ENCODE results near the gene VWA5A. TPM values are rescaled to one million over a fixed set of nuclear protein-coding genes. Genes with fewer than 3 reads are reported as not detected.

Gene VWA5A
- total and polyA plus RNA-seq, 10 of the 15 experiments (the other 5 are each of a cell fraction or from before 2014, with no cell fraction given) = 0.45 to 1.6 (median 1.0) TPM

- Histone ChIP-seq H2AFZ (ENCODE audit: control insufficient read depth, low read depth, low read length) (no peak overlapping the region), H3K9me3 (replicated peaks; ENCODE audit: control insufficient read depth, insufficient read depth, low read length) (no peaks in the 10 kb centered on the region), H3K27me3 (replicated peaks in 1 of 2; ENCODE audit: control insufficient read depth in 2 of 2, insufficient read depth in 2 of 2, low read length in 1 of 2) (peaks cover 2% of the 10 kb centered on the region in 2 experiments; a peak in 2 of 4 replicates), H3K4me2 (ENCODE audit: control insufficient read depth, insufficient read depth) (no peak overlapping the region), H4K20me1 (ENCODE audit: control insufficient read depth, insufficient read depth) (no peaks in the 10 kb centered on the region), H3K9ac (ENCODE audit: control insufficient read depth, insufficient read depth, low read length) (no peak overlapping the region), H3K27ac (ENCODE audit: control insufficient read depth, insufficient read depth) (no peak overlapping the region), H3K36me3 (ENCODE audit: control insufficient read depth in 2 of 2, insufficient read depth in 2 of 2, low read length in 1 of 2) (no peaks in the 10 kb centered on the region), H3K4me3 (no peak overlapping the region), H3K79me2 (ENCODE audit: control insufficient read depth, insufficient read depth, low read length) (no peaks in the 10 kb centered on the region), H3K4me1 (ENCODE audit: control insufficient read depth, insufficient read depth, low read length) (peaks cover 7% of the 10 kb centered on the region; the same call in 1 of the 2 replicates)
- ATAC-seq = no peak
- WGBS (ENCODE audit: insufficient coverage, insufficient replicate concordance, low lambda C conversion rate, missing lambda C conversion rate) = 41% methylated on average over 8 of the region's 8 CpGs
- ChIA-PET CTCF (no interaction called here), POLR2A (no interaction called here), RAD21 (ENCODE audit: unreplicated experiment) (no interaction called here), SMC1A (ENCODE audit: uncharacterized antibody, unreplicated experiment) (no interaction called here)
- no peak for DNase-seq (ENCODE audit: low read depth, low spot score)
- BruUV-seq (replicated peaks) = no TSS peak
- in situ Hi-C loops (cut with MboI) (no loop called here), intact Hi-C loops (cut with micrococcal nuclease; ENCODE audit: unreplicated experiment) (no loop called here)
- no peak for FAIRE-seq
- TF ChIP-seq IRF4 (IDR thresholded peaks at IDR 0.05; ENCODE audit: low read depth, low read length) (no peak), SPI1 (IDR thresholded peaks at IDR 0.05; ENCODE audit: borderline replicate concordance, insufficient read depth, low read depth, low read length) (no peak), CHD1 (IDR thresholded peaks at IDR 0.05; ENCODE audit: low read depth, low read length) (no peak), CREB1 (IDR thresholded peaks at IDR 0.05; ENCODE audit: low read depth) (no peak), CHD4 (IDR thresholded peaks at IDR 0.05) (no peak), SIN3A (IDR thresholded peaks at IDR 0.05; ENCODE audit: low read depth, low read length) (no peak)
Observed at GRCh38 chr11:124080327-124081001, 34.8 kb upstream of the VWA5A start.

DNA sequence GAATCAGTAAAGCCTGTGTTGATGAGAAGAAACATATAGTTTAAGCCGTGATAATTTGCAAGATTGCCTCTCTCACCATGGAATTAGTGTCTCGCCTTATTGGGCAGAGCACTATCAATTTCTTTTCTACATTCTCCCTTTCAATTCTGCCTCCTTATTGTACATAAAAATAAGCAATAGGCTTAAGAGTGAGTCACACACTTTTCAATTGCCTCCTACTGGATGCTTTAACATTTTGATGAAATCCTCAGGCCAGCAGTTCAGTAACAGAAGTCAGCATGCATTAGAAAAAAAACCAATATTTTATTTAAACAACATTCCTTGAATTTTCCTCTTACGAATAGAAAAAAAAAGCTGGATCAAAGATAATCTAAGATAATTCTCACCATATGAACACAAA lies 33.8 kb upstream of the VWA5A start:
- Histone ChIP-seq H3K36me3 (ENCODE audit: control insufficient read depth in 2 of 2, insufficient read depth in 2 of 2, low read length in 1 of 2) (no peaks in the 10 kb centered on the region), H3K4me2 (ENCODE audit: control insufficient read depth, insufficient read depth) (no peak overlapping the region), H2AFZ (ENCODE audit: control insufficient read depth, low read depth, low read length) (no peak overlapping the region), H3K27ac (ENCODE audit: control insufficient read depth, insufficient read depth) (no peak overlapping the region), H3K79me2 (ENCODE audit: control insufficient read depth, insufficient read depth, low read length) (no peaks in the 10 kb centered on the region), H4K20me1 (ENCODE audit: control insufficient read depth, insufficient read depth) (no peaks in the 10 kb centered on the region), H3K4me1 (ENCODE audit: control insufficient read depth, insufficient read depth, low read length) (peaks cover 2% of the 10 kb centered on the region; the same call in 1 of the 2 replicates), H3K4me3 (no peak overlapping the region), H3K9me3 (replicated peaks; ENCODE audit: control insufficient read depth, insufficient read depth, low read length) (no peaks in the 10 kb centered on the region), H3K9ac (ENCODE audit: control insufficient read depth, insufficient read depth, low read length) (no peak overlapping the region), H3K27me3 (replicated peaks in 1 of 2; ENCODE audit: control insufficient read depth in 2 of 2, insufficient read depth in 2 of 2, low read length in 1 of 2) (peaks cover 0 to 2% of the 10 kb centered on the region in 2 experiments; a peak in 1 of 4 replicates)
- 15% methylated on average over 3 of the region's 3 CpGs for WGBS (ENCODE audit: insufficient coverage, insufficient replicate concordance, low lambda C conversion rate, missing lambda C conversion rate)
- CTCF ChIA-PET = interaction anchor here (1.6 to 2.3 kb wide), 2 partner anchors 8 to 10 kb away, joined by 5 to 12 read pairs; no protein-coding TSS in a partner anchor
- in situ Hi-C loops (cut with MboI) (no loop called here), intact Hi-C loops (cut with micrococcal nuclease; ENCODE audit: unreplicated experiment) (no loop called here)
- no peak for DNase-seq (ENCODE audit: low read depth, low spot score)
- POLR2A ChIA-PET = no interaction called here
- no TSS peak for BruUV-seq (replicated peaks)
- TF ChIP-seq BHLHE40 (IDR thresholded peaks at IDR 0.05; ENCODE audit: borderline replicate concordance in 1 of 2, low read depth in 2 of 2, low read length in 1 of 2) = no peak
- no peak for TF ChIP-seq POLR2A (IDR thresholded peaks at IDR 0.05; ENCODE audit: low read depth, low read length)
- TF ChIP-seq RELA (IDR thresholded peaks at IDR 0.05; ENCODE audit: borderline replicate concordance, partially characterized antibody) = no peak
- TF ChIP-seq RUNX3 (IDR thresholded peaks at IDR 0.05; ENCODE audit: low read length) = no peak
- no peak for TF ChIP-seq SREBF1 (IDR thresholded peaks at IDR 0.05; ENCODE audit: low read length)
- TF ChIP-seq ZNF274 (IDR thresholded peaks at IDR 0.05; ENCODE audit: insufficient read depth, insufficient read length) = no peak
- TF ChIP-seq, protein P1, sequence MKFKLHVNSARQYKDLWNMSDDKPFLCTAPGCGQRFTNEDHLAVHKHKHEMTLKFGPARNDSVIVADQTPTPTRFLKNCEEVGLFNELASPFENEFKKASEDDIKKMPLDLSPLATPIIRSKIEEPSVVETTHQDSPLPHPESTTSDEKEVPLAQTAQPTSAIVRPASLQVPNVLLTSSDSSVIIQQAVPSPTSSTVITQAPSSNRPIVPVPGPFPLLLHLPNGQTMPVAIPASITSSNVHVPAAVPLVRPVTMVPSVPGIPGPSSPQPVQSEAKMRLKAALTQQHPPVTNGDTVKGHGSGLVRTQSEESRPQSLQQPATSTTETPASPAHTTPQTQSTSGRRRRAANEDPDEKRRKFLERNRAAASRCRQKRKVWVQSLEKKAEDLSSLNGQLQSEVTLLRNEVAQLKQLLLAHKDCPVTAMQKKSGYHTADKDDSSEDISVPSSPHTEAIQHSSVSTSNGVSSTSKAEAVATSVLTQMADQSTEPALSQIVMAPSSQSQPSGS (IDR thresholded peaks at IDR 0.05; ENCODE audit: low read length) = no peak
- no peak for TF ChIP-seq CTCF (IDR thresholded peaks at IDR 0.05 in 2 of 3, conservative IDR thresholded peaks at IDR 0.05 in 1 of 3; ENCODE audit: control insufficient read depth in 2 of 3, extremely low read depth in 1 of 3, insufficient read depth in 1 of 3, low read depth in 3 of 3, low read length in 3 of 3)
- SMC1A ChIA-PET (ENCODE audit: uncharacterized antibody, unreplicated experiment) = interaction anchor here (1.2 kb wide), 1 partner anchor 15 kb away, joined by 4 read pairs; no protein-coding TSS in a partner anchor
- no peak for ATAC-seq
- RAD21 ChIA-PET (ENCODE audit: unreplicated experiment) = no interaction called here
- no peak for FAIRE-seq
